ENCODE results near the gene ATP8B2.
A peak's percentile ranks its signal among the peaks of the same experiment; 100 is the strongest.
"Not testable (repeated sequence)": the region's sequence is repeated elsewhere in the genome, so short reads cannot be mapped to it uniquely, and the experiment has no call there.

ATP8B2 gene, protein sequence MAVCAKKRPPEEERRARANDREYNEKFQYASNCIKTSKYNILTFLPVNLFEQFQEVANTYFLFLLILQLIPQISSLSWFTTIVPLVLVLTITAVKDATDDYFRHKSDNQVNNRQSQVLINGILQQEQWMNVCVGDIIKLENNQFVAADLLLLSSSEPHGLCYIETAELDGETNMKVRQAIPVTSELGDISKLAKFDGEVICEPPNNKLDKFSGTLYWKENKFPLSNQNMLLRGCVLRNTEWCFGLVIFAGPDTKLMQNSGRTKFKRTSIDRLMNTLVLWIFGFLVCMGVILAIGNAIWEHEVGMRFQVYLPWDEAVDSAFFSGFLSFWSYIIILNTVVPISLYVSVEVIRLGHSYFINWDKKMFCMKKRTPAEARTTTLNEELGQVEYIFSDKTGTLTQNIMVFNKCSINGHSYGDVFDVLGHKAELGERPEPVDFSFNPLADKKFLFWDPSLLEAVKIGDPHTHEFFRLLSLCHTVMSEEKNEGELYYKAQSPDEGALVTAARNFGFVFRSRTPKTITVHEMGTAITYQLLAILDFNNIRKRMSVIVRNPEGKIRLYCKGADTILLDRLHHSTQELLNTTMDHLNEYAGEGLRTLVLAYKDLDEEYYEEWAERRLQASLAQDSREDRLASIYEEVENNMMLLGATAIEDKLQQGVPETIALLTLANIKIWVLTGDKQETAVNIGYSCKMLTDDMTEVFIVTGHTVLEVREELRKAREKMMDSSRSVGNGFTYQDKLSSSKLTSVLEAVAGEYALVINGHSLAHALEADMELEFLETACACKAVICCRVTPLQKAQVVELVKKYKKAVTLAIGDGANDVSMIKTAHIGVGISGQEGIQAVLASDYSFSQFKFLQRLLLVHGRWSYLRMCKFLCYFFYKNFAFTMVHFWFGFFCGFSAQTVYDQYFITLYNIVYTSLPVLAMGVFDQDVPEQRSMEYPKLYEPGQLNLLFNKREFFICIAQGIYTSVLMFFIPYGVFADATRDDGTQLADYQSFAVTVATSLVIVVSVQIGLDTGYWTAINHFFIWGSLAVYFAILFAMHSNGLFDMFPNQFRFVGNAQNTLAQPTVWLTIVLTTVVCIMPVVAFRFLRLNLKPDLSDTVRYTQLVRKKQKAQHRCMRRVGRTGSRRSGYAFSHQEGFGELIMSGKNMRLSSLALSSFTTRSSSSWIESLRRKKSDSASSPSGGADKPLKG

DNA sequence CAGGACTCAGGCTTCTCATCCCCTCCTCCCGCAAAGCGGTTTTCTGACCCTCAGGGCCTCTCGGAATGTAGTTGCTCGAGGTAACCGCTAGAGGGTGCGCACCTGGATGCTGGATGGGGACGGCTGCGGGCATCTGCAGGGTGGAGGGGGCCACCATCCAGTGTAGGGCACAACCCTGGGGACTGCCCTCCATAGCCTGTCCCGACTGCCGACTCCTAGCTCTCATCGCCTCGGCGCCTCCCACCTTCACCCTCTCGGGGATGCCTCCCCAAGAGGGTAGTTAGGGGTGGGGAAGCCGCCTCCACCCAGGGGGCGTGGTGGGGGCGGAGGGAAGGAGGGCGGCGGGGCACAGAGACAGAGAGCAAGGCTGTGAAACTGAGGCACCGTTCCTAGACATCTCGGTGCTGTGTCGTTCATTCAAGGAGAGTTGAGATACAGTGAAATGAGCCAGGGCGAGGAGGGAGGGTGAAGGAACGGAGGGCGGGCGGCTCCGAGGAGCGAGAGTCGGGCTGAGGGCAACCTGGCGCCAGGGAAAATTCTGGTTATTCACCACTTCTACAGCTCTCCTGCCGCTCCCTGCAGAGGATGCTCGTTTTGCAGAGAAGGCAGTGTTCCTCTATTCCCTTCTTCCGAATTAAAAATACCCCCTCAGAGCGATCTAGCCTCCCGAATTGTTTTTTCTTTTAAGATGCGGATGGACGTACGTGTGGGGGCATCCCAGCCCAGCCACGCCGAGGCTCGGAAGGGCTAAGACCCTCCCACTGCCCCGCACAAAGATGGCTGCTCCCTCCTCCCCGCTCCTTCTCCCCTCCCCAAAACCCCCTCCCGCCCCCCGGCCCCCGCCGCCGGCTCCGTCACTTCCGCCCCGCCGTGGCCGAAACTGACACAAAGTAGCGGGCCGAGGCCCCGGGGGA lies at the start of gene ATP8B2:
Gene ATP8B2, plus strand, starts transcription at position 857 of the 914 bp plus-strand sequence. CDS start 2,617 bp downstream, outside the sequence.
- DNase-seq (ENCODE audit: low read depth in 2 of 2), result peak; percentile 74 to 81

DNA sequence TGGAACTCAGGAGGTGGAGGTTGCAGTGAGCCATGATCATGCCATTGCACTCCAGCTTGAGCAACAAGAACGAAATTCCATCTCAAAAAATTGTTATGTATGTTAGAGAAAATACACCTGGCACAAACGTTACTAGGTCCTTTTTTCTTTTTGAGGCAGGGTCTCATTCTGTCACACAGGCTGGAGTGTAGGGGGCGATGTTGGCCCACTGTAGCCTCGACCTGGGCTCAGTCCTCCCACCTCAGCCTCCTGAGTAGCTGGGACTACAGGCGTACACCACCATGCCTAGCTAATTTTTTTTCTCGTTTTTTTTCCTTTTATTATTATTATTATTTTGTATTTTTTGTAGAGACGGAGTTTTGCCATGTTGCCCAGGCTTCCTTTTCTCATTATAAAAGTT lies 48.5 kb upstream of the ATP8B2 start:
- DNase-seq (ENCODE audit: low read depth in 2 of 2), result peak in 1 of 2 donors; percentile 13

DNA sequence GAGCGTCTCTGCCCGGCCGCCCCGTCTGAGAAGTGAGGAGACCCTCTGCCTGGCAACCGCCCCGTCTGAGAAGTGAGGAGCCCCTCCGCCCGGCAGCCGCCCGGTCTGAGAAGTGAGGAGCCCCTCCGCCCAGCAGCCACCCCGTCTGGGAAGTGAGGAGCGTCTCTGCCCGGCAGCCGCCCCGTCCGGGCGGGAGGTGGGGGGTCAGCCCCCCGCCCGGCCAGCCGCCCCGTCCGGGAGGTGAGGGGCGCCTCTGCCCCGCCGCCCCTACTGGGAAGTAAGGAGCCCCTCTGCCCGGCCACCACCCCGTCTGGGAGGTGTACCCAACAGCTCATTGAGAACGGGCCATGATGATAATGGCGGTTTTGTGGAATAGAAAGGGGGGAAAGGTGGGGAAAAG lies 37.7 kb upstream of the ATP8B2 start:
- DNase-seq (ENCODE audit: low read depth in 2 of 2), result not testable (repeated sequence)

DNA sequence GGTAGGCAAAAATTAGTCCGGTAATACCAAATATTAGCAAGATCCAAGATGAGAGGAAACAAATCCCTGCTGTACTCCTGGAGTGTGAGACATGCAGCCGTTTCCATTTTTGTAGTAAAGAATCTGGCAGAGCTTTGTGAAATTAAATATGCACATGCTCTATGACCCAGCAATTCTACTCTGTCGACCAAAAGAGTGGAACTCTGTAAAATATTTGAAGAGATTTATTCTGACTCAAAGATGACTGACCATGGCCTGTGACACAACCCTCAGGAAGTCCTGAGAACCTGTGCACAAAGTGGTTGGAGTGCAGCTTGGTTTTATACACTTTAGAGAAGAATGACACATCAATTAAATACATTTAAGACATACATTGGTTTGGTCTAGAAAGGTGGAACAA lies 36.7 kb upstream of the ATP8B2 start:
- no peak for DNase-seq (ENCODE audit: low read depth in 2 of 2)

DNA sequence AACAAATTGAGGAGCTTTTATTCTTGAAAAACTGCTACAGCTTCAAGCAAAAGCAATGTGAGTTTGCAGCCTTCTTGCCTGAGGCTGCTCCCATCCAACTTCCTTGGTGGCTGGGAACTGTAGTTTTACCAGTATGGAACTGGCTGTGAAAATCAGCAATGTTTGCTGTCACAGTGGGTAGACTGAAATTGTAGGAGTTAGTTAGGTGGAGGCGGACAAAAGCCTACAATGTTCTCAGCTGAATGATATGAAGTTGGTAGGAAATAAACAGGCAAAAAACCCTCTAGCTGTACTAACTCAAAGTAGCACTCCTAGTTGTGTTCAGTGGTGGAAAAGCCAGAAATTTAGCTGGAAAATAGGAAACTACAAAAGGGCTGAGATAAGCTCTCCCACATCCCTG lies 34.4 kb upstream of the ATP8B2 start:
- DNase-seq (ENCODE audit: low read depth in 2 of 2), result no peak

DNA sequence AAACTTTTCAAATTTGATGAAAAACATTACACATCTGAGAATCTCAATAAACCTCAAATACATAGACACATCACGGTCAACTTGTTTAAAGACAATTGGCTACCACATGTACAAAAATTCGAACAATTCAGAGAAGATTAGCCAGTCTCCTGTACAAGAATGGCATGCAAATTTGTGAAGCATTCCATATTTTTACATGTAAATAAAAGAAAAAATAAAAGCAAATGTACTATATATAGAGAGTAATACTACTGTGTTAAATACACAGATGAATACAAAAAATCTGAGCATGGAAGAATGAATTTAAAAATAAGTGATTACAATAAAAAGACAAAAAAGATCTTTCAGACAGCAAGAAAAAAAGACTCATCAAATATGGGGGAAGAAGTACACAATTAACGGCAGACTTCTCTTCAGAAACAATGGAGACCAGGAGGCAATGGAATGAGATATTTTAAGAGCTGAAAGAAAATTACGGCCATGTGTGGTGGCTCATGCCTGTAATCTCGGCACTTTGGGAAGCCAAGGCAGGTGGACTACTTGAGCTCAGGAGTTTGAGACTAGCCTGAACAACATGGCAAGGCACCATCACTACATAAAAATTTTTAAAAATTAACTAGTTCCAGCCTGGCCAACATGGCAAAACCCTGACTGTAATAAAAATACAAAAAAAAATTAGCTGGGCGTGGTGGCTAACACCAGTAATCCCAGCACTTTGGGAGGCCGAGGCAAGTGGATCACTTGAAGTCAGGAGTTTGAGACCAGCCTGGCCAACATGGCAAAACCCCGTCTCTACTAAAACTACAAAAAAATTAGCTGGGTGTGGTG lies 29.7 kb upstream of the ATP8B2 start:
- DNase-seq (ENCODE audit: low read depth in 2 of 2), result no peak

DNA sequence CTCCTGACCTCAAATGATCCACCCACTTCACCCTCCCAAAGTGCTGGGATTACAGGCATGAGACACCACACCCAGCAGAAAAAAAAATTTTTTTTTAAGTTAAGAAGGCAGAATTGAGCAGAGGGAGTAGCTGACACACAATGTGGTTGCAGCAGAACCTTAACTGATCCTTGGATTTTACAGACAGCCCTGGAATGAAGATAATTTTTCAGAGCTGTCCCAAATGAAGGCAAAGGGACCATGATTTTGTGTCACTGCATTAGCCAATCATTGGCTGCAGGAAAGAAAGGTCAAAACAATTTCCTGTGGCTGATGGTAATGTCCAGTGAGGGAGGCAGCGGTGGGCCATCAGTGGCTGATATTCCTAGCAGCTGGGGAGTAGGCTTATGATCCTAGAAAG lies 23.7 kb upstream of the ATP8B2 start:
- DNase-seq (ENCODE audit: low read depth in 2 of 2), result no peak

DNA sequence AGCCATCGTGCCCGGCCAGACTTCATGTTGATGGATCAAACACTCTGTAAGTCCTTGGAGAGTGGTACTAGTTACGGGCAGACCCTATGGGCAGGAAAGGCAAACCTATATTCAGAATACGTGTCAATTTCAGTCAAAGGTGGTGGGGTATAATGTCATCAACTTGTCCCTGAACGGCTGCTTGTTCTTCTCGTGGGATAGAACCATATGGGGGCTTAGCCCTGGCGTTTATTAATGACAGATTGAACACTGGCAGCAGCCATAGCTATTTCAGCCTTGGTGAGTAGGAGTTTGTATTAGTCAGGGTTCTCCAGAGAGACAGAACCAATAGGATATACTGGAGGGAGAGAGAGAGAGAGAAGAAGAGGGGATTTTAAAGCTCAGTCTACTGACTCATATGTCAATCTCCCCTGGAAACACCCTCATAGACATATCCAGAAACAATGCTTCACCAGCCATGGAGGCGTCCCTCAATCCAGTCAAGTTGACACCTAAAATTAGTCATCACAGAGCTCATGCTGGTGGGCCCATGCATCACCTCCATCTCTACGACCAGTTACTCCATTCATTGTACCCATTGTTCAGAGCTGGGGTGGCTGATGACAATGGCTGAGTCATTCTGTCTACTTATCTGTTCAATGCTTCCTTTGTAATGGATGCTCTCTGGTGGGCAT lies 20.5 kb upstream of the ATP8B2 start:
- peak; percentile 61 to 76 for DNase-seq (ENCODE audit: low read depth in 2 of 2)

DNA sequence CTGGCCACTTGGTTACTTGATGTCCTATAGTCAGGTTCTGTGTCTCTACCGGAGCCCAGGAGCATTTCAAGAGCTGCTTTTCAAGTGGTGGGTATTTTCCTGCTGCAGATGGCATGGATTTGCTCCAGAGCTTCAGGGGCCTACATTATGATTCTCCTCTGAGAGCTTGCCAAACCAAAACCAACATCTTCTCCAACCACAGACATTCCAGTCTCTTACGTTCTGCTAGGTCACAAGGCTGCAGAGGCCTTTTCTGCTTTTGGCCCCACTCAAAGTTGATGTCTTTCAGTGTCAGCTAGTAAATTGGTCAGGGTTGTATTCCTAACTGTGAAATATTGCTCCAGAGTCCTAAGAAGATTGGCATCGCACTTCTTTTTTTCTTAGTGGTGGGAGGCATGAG lies 19.2 kb upstream of the ATP8B2 start:
- no peak for DNase-seq (ENCODE audit: low read depth in 2 of 2)

DNA sequence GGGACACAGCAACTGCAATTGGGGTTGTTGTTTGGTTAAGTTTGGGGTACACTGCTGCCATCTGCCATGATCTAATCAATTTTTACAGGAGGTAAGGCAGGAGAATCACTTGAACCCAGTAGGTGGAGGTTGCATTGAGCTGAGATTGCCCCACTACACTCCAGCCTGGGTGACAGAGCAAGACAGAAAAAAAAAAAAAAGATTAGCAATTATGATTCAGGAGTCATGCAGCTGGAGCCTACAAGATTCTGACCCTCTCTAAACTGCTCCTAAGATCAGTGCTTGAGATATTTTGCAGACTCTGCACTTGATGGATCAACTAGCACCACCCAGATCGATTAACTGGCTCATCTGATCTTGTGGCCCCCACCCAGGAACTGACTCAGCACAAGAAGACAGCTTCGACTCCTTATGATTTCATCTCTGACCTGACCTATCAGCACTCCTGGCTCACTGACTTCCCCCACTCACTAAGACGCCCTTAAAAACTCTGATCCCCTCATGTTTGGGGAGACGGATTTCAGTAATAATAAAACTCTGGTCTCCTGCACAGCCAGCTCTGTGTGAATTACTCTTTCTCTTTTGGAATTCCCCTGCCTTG lies 17.6 kb upstream of the ATP8B2 start:
- not testable (repeated sequence) for DNase-seq (ENCODE audit: low read depth in 2 of 2)

DNA sequence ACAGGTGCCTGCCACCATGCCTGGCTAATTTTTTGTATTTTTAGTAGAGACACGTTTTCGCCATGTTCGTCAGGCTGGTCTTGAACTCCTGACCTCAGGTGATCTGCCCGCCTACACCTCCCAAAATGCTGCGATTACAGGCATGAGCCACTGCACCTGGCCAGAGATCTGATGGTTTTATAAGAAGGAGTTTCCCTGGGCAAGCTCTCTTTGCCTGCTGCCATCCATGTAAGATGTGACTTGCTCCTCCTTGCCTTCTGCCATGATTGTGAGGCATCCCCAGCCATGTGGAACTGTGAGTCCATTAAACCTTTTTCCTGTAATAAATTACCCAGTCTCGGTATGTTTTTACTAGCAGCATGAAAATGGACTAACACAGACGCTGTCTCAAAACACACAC lies 16.2 kb upstream of the ATP8B2 start:
- not testable (repeated sequence) for DNase-seq (ENCODE audit: low read depth in 2 of 2)

DNA sequence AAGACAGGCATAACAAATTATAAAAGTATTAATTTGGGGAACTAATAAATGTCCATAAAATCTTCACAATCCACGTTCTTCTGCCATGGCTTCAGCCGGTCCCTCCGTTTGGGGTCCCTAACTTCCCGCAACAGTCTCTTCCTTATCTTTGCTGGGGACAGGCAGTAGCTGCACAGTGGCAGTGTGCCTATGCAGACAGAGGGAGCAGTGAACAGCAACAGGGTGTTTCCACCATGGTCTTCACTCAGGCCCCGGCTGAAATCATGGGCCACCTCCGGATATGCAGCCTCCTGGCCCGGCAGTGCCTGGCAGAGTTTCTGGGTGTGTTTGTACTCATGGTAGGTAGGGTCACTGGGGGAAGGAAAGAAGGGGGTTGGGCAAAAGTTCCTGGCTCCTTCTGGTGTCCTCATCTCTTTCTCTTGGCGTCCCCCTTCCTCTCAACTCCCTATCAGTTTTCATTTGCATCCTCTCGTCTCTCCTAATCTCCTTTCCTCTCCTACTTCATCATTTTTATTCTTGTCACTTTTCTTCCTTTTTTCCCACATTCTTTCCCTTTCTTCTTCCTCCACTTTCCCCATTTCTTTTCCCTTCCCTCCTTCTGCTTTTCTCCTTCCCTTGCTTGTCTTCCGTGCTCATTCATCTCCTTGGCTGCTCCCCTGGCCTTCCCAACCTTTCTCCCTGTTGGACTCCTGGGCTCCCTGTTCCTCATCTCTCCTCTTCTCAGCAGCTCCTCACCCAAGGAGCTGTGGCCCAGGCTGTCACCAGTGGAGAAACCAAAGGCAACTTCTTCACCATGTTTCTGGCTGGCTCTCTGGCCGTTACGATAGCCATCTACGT lies 12.9 kb upstream of the ATP8B2 start:
- not testable (repeated sequence) for DNase-seq (ENCODE audit: low read depth in 2 of 2)

DNA sequence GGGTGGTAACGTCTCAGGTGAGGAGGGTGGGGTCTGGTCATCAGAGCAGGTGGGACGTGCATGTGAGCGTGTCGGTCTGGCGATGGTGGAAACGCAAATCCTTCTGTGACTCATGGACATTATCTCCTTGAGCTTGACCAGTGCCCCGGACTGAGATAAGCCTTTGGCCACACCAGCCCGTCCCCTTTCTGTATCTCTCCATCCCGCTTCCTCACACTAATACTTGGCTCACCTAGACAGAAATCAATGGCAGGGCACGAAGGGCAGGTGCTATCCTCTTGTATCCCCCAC lies 12.3 kb upstream of the ATP8B2 start:
- no peak for DNase-seq (ENCODE audit: low read depth in 2 of 2)

DNA sequence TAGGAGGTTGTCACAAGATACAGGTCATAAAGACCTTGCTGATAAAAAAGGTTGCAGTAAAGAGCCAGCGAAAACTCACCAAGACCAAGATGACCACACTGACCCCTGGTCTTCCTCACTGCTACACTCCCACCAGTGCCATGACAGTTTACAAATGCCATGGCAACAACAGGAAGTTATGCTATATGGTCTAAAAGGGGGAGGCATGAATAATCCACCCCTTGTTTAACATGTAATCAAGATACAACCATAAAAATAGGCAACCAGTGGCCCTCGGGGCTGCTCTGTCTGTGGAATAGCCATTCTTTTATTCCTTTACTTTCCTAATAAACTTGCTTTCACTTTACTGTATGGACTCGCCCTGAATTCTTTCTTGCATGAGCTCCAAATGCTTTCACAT lies 11.1 kb upstream of the ATP8B2 start:
- DNase-seq (ENCODE audit: low read depth in 2 of 2), result not testable (repeated sequence)

DNA sequence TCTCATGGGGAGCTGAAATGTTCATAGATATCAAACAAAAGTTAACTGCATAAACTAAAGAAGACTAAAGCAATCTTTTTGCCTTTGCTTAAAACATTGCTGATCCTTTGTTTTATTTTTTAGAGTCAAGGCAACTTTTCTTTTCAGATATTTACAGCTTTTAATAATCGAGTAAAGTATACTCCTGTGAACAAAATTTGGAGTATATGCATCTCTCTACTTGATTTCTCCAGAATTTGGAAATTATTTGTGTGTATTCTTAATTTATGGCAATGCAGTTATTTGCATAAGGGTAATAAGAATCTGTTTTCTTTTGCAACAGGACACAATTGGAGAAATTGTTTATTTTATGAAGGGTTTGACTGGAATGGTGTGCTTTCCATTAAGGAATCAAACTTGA lies 8.6 kb upstream of the ATP8B2 start:
- no peak for DNase-seq (ENCODE audit: low read depth in 2 of 2)

DNA sequence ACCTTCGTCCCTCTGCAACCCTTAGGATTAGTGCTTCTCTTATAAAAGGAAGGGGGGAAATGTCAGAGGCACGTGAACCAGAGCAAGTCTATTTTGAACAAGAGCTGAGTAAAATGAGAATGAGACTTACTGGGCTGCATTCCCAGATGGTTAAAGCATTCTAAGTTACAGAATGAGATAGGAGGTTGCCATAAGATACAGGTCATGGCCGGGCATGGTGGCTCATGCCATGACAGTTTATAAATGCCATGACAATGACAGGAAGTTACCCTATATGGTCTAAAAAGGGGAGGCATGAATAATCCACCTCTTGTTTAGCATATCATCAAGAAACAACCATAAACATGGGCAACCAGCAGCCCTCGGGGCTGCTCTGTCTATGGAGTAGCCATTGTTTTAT lies 6.9 kb upstream of the ATP8B2 start:
- no peak for DNase-seq (ENCODE audit: low read depth in 2 of 2)

DNA sequence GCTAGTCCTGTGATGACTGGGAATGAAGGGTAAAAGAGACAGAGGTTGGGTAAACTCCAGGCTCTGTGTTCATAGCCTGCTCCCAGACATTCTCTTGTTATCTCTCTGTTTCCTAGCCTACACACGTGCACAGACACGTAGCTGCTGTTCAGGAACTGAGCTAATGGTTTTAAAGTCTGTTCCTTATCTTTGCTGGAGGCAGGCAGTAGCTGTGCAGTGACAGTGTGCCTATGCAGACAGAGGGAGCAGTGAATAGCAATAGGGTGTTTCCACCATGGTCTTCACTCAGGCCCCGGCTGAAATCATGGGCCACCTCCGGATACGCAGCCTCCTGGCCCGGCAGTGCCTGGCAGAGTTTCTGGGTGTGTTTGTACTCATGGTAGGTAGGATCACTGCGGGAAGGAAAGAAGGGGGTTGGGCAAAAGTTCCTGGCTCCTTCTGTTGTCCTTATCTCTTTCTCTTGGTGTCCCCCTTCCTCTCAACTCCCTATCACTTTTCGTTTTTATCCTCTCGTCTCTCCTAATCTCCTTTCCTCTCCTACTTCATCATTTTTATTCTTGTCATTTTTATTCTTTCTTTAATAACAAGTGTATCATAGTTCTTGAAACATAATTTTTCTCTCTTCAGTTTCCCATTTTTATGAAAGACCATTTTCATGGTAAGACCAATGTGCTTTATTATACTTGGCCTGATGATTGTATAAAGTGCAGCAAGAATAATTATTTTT lies 4.3 kb upstream of the ATP8B2 start, which contains the start of gene AQP10:
Gene AQP10, plus strand, starts transcription at position 212 of the 727 bp plus-strand sequence. Its CDS starts 63 bp downstream, at position 275.
- DNase-seq (ENCODE audit: low read depth in 2 of 2), result no peak

DNA sequence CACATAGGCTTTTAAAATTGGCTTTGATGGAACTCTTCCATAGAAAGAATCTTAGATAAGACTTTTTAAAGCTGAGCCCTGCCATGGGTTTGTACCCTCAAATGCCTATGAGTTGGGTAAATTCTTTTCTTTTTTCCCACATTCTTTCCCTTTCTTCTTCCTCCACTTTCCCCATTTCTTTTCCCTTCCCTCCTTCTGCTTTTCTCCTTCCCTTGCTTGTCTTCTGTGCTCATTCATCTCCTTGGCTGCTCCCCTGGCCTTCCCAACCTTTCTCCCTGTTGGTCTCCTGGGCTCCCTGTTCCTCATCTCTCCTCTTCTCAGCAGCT lies 3.8 kb upstream of the ATP8B2 start:
- DNase-seq (ENCODE audit: low read depth in 2 of 2), result not testable (repeated sequence)

Data from stimulated activated CD4-positive, alpha-beta T cell treated with anti-CD3 and anti-CD28 coated beads, Interleukin-15, amount 100 ng/mL, for 48 hours (primary cell).